Amygdala (tissue), 56 donors: ENCODE data around the gene SIPA1.
A peak's percentile ranks its signal among the peaks of the same experiment; 100 is the strongest.
"Not testable (repeated sequence)": the region's sequence is repeated elsewhere in the genome, so short reads cannot be mapped to it uniquely, and the experiment has no call there.

ENCODE experiments used
- DNase-seq, 56 donors: peaks; one replicate each; lab custom pipeline; 2025; lab: John Stamatoyannopoulos, UW

The SIPA1 gene

DNA sequence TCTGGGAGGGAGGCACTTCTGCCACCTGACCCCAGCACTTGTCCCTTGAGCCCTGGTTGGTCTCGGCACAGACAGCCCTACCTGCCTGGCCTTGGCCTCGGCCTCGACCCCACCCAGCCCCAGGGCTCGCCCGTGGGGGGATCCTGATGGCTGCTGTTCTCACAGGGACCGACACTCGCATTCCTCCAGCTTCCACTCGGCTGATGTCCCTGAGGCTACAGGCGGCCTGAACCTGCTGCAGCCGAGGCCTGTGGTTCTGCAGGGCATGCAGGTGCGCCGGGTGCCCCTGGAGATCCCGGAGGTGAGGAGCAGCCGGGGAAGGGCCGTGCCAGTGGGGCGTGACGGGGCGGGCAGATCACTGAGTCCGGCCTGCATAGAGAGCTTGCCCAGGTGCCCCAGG, 17.2 kb upstream of the SIPA1 start:
- DNase-seq, result no peak

DNA sequence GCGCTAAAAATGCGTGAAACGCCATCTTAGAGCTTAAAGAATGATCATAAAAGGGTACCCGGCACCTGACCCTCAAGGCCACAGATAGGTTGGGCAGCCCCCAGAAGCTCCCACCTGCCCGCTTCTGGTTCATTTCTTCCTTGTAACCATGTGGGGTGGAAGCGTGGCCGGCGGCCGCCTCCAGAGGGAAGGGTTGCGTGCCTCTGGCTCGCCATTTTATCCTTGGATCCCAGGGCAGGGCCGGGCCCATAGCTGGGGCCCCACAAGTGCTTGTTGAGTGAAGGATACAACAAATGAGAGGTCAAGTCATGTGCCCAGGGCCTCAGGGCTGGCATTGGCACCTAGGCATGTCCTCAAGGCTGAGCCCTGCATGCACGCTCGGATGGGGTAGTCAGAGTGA, 16.4 kb upstream of the SIPA1 start:
- no peak for DNase-seq

DNA sequence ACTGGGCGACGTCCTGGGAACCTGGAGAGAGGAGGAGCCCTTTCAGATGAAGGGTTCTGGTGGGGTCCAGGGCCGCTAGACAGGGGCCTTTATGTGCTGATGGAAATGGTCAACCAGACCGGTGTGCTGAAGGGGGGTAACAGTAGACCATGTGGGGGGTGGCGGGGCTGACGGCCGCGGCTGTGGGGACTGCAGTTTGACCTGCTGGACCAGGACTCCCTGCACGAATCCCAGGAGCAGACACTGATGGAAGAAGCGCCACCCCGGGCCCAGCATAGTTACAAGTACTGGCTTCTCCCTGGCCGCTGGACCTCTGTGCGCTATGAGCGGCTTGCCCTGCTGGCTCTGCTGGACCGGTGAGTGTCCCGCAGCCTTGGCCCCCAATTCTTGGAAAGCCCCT, 15.9 kb upstream of the SIPA1 start:
- no peak for DNase-seq

DNA sequence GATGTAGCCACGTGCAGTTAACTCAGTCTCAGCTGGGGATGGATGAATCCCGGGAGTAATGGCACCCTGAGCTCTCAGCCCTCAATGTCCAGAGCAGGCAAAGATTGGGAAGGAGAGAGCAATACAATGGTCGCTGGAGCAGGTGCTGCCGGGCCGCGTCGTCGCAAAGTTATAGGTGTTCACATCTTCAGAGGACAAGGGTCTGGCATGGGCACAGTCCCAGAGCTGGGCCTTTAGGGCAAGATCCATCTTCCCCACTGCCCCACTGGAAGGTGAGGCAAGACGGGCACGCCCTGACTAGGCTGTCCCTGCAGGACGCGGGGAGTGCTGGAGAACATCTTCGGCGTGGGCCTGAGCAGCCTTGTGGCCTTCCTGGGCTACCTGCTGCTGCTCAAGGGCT, 14.7 kb upstream of the SIPA1 start:
- no peak for DNase-seq

- DNase-seq, result no peak
Measured at GRCh38 chr11:65623852-65624616, 13.9 kb upstream of the SIPA1 start.

DNA sequence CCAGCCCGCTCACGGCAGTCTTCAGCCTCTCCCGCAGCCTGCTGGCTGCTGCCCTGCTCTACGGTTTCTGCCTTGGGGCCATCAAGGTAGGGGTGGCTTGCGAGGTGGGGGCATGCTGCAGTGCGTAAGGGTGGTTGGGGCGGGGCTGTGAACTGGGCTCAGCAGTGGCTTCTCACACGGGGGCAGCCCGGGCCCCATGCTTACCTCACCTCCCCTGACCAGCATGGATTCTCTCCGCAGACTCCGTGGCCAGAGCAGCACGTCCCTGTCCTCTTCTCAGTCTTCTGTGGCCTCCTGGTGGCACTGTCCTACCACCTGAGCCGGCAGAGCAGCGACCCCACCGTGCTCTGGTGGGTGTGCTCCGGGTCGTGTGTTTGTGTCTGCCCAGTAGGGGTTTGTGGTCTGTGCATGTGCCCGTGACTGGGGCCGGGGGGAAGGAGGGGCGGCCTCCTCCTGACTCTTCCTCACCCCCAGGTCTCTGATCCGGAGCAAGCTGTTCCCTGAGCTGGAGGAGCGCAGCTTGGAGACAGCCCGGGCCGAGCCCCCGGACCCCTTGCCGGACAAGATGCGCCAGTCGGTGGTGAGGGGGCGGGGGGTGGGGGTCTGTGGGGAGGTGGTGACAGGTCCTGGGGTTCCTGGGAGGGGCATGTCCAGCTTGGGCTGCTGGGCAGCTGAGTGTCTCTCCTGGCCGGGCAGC, 12.8 kb upstream of the SIPA1 start:
- DNase-seq, result no peak

DNA sequence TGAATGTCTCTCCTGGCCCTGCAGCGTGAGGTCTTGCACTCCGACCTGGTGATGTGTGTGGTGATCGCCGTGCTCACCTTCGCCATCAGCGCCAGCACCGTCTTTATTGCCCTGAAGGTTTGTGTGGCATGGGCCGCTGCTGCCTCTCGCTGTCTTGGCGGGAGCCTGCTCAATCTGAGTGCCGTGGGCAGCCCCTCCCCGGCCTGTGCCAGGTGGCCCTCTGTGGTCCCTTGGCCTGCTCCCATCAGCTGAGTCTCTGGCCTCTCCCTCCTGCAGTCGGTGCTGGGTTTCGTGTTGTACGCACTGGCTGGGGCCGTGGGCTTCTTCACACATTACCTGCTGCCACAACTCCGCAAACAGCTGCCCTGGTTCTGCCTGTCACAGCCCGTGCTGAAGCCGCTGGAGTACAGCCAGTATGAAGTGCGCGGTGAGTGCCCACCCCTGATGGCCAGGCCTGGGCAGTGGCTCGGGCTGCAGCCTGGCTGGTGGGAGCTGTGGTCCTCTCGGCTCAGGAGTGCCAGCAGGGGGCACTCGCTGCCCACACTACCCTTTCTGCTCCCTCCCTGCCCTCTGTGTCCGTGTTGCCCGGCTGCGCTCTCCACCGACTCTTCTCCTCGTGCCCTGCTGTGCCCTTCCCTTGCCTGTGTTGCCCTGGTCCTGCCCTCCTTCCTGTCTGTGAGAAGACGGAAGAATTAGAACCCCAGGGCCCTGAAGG, 12.1 kb upstream of the SIPA1 start:
- DNase-seq, result peak in 45 of 56 donors; percentile 12 to 81 (median 53)

DNA sequence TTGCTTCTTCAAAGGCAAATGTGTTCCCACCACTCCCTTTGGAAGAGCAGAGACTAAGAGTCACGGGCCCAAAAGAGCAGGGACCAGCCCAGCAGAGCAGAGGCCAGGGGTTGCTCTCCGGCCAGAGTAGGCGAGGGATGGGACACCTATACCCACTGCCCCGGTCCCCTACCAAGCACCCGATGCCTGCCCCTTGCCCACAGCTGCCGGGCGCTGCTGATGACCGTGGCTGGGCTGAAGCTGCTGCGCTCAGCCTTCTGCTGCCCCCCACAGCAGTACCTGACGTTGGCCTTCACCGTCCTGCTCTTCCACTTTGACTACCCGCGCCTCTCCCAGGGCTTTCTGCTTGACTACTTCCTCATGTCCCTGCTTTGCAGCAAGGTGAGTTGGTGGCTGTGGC, 10.7 kb upstream of the SIPA1 start:
- DNase-seq, result no peak

GRCh38 chr11:65629579-65629978, 8.3 kb upstream of the SIPA1 start:
- no peak for DNase-seq

DNA sequence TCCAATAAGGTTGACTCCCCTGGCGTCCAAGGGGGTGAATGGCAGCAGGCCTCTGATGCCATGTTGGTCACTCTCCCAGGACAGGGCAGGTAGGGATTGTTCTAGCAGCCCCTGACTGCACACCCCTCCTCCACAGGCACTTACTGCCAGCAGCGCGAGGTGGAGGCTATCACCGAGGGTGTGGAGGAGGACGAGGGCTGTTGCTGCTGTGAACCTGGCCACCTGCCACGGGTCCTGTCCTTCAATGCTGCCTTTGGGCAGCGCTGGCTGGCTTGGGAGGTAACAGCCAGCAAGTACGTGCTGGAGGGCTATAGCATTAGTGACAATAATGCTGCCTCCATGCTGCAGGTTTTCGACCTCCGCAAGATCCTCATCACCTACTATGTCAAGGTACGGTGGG, 7.7 kb upstream of the SIPA1 start:
- no peak for DNase-seq

GRCh38 chr11:65633390-65634108, 4.4 kb upstream of the SIPA1 start:
- no peak for DNase-seq

DNA sequence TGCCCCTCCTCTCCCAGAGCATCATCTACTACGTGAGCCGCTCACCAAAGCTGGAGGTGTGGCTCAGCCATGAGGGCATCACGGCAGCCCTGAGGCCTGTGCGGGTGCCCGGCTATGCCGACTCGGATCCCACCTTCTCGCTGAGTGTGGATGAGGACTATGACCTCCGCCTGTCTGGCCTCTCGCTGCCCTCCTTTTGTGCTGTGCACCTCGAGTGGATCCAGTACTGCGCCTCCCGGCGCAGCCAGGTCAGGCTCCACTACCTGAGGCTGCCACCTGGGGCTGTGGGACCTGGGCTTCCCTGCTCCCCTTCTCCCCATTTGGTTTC, 3.8 kb upstream of the SIPA1 start:
- no peak for DNase-seq

DNA sequence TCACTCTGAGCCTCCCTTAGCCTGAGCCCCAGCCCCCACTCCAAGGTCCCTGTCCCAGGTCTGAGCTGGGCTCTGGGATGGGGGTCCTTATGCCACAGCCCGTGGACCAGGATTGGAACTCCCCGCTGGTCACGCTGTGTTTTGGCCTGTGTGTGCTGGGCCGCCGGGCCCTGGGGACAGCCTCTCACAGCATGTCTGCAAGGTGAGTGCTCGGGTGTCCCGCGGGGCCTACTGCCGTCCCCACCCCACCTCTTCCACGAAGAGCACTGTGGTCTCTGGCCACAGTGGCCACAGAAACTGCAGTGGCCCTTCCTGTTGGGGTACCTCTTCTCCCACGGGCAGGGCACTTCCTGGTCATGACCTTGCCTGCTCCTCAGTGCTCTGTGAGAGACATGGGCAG, 3.5 kb upstream of the SIPA1 start:
- DNase-seq, result no peak

- no peak for DNase-seq
Measured at GRCh38 chr11:65634905-65635731, 2.8 kb upstream of the SIPA1 start.

- DNase-seq, result no peak
Measured at GRCh38 chr11:65636108-65637031, 1.5 kb upstream of the SIPA1 start.

- no peak for DNase-seq
Measured at GRCh38 chr11:65637032-65637557, 806 bp upstream of the SIPA1 start.

- DNase-seq, result not testable (repeated sequence)
Measured at GRCh38 chr11:65639228-65639597, 1.3 kb downstream of the SIPA1 start.

DNA sequence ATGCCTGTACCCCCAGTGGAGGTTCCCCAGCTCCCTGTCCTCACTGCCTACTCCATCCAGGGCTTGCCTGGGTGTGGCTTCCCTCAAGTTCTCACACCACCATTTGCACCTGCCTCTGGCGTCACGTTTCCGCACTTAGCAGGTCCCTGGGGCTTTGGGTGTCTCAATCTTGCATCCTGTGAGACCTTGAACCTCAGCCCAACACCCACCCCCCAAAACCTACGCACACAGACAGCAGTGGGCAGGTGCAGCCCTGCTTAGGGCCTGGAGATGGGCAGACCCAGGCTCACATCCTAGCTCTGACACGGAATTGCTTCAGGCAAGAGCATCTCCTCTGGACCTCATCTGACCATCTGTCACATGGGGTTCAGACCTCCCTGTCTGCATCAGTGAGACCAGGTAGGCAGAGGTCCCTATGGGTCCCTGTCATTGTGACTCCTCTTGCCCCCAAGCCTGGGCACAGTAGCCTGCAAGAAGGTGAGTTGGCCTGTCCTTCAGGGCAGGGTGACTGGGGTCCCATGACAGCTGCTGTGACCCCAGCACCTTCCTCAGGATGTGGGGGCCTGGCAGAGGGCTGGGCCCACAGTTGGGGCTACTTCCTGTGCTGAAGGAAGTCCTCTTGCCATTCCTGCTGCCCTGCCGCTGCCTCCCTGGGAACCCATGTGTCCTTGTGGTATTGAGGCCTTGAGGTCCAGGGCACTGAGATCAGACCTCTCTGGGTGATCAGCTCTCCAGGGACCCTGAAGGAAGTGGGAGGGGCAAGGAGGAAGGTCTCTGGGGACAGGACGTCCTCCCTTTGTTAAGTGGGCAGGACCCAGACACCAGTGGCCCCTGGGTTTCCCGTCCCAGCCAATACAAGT, 2.0 kb downstream of the SIPA1 start:
- peak in 16 of 56 donors; percentile 2 to 66 (median 43) for DNase-seq
